Right atrium auricular region (tissue), 2 donors: ENCODE results near the gene METRNL. TPM values are rescaled to one million over a fixed set of nuclear protein-coding genes. Genes with fewer than 3 reads are reported as not detected.
A peak's percentile ranks its signal among the peaks of the same experiment; 100 is the strongest.

Experiments
- DNase-seq: peaks from one replicate; pipeline ENCODE4 v3.0.0-alpha.2; 2019; ENCODE audit warnings: low spot score
- H3K27ac ChIP-seq, 2 donors: fragments of 200-600 bp; sonication (generic); 1 replicate in 1 of 2; 2 replicates in 1 of 2; pipeline ENCODE4 v1.5.1; 2016 to 2019
- H3K27me3 ChIP-seq, 2 donors: fragments of 200-600 bp; sonication (generic); one replicate each; pipeline versions ENCODE4 v1.5.1 to v1.6.0; 2017 to 2019
- H3K36me3 ChIP-seq: fragments of 200-600 bp; sonication (generic); one replicate; pipeline ENCODE4 v1.5.1; 2016
- H3K4me1 ChIP-seq, 2 donors: fragments of 200-600 bp; sonication (generic); one replicate each; pipeline versions ENCODE4 v1.5.1 to v1.6.0; 2017 to 2019
- H3K4me3 ChIP-seq, 2 donors: fragments of 200-600 bp; sonication (generic); 1 replicate in 1 of 2; 2 replicates in 1 of 2; pipeline ENCODE4 v1.5.1; 2017 to 2019; ENCODE audit warnings: mild to moderate bottlenecking in 1 of 2, moderate library complexity in 1 of 2
- H3K9me3 ChIP-seq, 2 donors: fragments of 200-600 bp; sonication (generic); one replicate each; pipeline ENCODE4 v1.5.1; 2019
- CTCF ChIP-seq, 2 donors: fragments of 200-600 bp; sonication (generic); IDR thresholded peaks; one replicate each; pipeline ENCODE4 v1.5.1; 2019; ENCODE audit warnings: antibody characterized with exemption in 2 of 2
- total RNA-seq, 2 donors: library from RNA; depleted of rRNA; stranded (reverse); fragments of >200 nt; gene quantifications; one replicate each; pipeline ENCODE4 v1.1.0, GENCODE V29; 2016

Gene METRNL
- total RNA-seq, 2 donors from 2014 or later: 62.9 to 104 TPM

GRCh38 chr17:83127431-83128160, 48.2 kb downstream of the METRNL start:
- H3K27me3 ChIP-seq: no peaks in the 10 kb centered on the region
- H3K36me3 ChIP-seq: no peaks in the 10 kb centered on the region
- TF ChIP-seq CTCF (IDR thresholded peaks at IDR 0.05): no peak
- DNase-seq: no peak
- no peak overlapping the region for H3K27ac ChIP-seq
- no peaks in the 10 kb centered on the region for H3K9me3 ChIP-seq
- peaks cover 0 to 6% of the 10 kb centered on the region in 2 donors for H3K4me1 ChIP-seq
- H3K4me3 ChIP-seq: no peak overlapping the region

DNA sequence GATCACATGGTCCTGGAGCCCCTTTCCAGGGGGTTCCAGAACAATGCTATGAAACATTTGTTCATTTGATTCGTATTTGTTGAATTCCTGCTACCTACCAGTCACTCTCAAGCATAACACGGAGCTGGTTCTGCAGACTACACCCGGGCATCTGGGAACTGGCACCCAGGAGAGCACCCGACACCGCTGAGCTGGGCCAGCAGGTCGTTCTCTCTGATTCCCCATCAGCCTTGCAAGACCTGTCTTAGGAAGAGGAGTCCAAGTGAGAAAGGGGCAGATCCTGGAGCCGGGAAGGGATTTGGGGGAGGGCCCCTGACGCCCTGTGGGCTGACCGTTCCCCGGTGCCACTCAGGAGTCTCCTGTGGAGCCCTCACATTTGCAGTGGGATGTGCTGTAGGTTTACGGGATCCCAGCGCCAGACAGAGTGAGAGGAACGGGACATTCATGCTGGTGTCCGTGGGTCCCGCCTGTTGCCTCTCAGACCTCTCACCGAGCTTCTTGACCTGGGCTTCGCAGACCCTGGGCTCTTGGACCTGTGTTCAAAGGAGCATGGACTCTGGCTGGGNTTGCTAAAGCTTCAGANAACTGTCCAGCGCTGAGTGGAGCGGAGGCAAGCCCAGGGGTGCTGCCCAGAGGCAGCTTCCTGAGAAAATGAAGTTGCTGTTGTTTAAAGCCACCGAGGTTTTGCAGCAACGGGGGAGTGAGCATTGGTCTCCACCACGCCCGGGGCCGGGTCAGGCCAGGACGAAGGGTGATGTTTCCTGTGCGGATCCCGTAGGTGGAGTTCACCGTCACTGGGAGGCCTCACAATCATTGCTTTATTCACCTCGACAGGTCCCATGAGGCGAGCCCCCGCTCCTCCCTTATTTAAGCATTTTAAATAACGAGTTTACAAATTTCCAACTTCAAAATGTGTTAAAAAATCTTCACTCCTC, 49.2 kb downstream of the METRNL start:
- Histone ChIP-seq H3K9me3 (no peaks in the 10 kb centered on the region), H3K4me1 (peaks cover 0 to 10% of the 10 kb centered on the region in 2 donors), H3K27me3 (no peaks in the 10 kb centered on the region), H3K4me3 (no peak overlapping the region), H3K36me3 (no peaks in the 10 kb centered on the region), H3K27ac (no peak overlapping the region)
- TF ChIP-seq CTCF (IDR thresholded peaks at IDR 0.05): no peak
- DNase-seq: no peak

GRCh38 chr17:83129676-83130075, 50.3 kb downstream of the METRNL start:
- Histone ChIP-seq H3K9me3 (no peaks in the 10 kb centered on the region), H3K27ac (no peak overlapping the region), H3K27me3 (no peaks in the 10 kb centered on the region), H3K4me1 (peaks cover 0 to 10% of the 10 kb centered on the region in 2 donors), H3K36me3 (no peaks in the 10 kb centered on the region), H3K4me3 (no peak overlapping the region)
- TF ChIP-seq CTCF (IDR thresholded peaks at IDR 0.05): no peak
- DNase-seq: no peak

- no peaks in the 10 kb centered on the region for H3K9me3 ChIP-seq
- no peak for DNase-seq
- no peak for TF ChIP-seq CTCF (IDR thresholded peaks at IDR 0.05)
- peaks cover 0 to 10% of the 10 kb centered on the region in 2 donors for H3K4me1 ChIP-seq
- no peaks in the 10 kb centered on the region for H3K27me3 ChIP-seq
- H3K27ac ChIP-seq: no peak overlapping the region
- no peaks in the 10 kb centered on the region for H3K36me3 ChIP-seq
- no peak overlapping the region for H3K4me3 ChIP-seq
Observed at GRCh38 chr17:83131401-83132011, 52.1 kb downstream of the METRNL start.

- H3K9me3 ChIP-seq: no peaks in the 10 kb centered on the region
- H3K4me1 ChIP-seq: peaks cover 0 to 10% of the 10 kb centered on the region in 2 donors
- DNase-seq: no peak
- H3K27me3 ChIP-seq: no peaks in the 10 kb centered on the region
- H3K27ac ChIP-seq: no peak overlapping the region
- peak in 1 of 2 donors; percentile 11 for TF ChIP-seq CTCF (IDR thresholded peaks at IDR 0.05)
- no peak overlapping the region for H3K4me3 ChIP-seq
- no peaks in the 10 kb centered on the region for H3K36me3 ChIP-seq
Observed at GRCh38 chr17:83132251-83133081, 53.1 kb downstream of the METRNL start.
